Neural crest cell (in vitro differentiated cells): ENCODE measurements around the gene LRRC57. TPM values are rescaled to one million over a fixed set of nuclear protein-coding genes. Genes with fewer than 3 reads are reported as not detected.

Source experiments
- DNase-seq: peaks from one replicate; pipeline ENCODE4 v3.0.0; 2021; ENCODE audit warnings: low read depth, mixed read lengths, low spot score
- H3K27ac Mint-ChIP-seq: one replicate; pipeline ENCODE4 v1.8.0; 2021; ENCODE audit warnings: mild to moderate bottlenecking, mixed read lengths; ENCODE audit not compliant: unreplicated experiment
- H3K27me3 Mint-ChIP-seq: 2 replicates; pipeline ENCODE4 v1.8.0; 2021; ENCODE audit warnings: low read depth, mild to moderate bottlenecking, mixed read lengths
- H3K36me3 Mint-ChIP-seq: 2 replicates; pipeline ENCODE4 v1.8.0; 2021; ENCODE audit warnings: low read depth, mild to moderate bottlenecking, mixed read lengths
- H3K4me1 Mint-ChIP-seq: 2 replicates; pipeline ENCODE4 v1.8.0; 2021; ENCODE audit warnings: mixed read lengths
- H3K4me3 Mint-ChIP-seq: one replicate; pipeline ENCODE4 v1.8.0; 2021; ENCODE audit warnings: mild to moderate bottlenecking, mixed read lengths
- H3K9me3 Mint-ChIP-seq: 2 replicates; pipeline ENCODE4 v1.8.0; 2021; ENCODE audit warnings: mixed read lengths
- total RNA-seq: library from RNA; stranded (reverse); gene quantifications from 2 replicates; pipeline ENCODE4 v1.2.1, GENCODE V29; 2021
- TF ChIP-seq, protein P1 (sequence below): fragments of 200-600 bp; sonication (generic); conservative IDR thresholded peaks from 2 replicates; pipeline ENCODE4 v1.5.0; 2021; ENCODE audit warnings: antibody characterized with exemption, mild to moderate bottlenecking

LRRC57 gene
- total RNA-seq, 1 donor from 2014 or later: 42.9 TPM

- Mint-ChIP-seq H3K9me3 (no peaks in the 10 kb centered on the region), H3K27me3 (peaks cover 3% of the 10 kb centered on the region), H3K4me3 (peak overlapping the region; percentile 18), H3K36me3 (no peaks in the 10 kb centered on the region), H3K27ac (no peak overlapping the region), H3K4me1 (peaks cover 49% of the 10 kb centered on the region)
- no peak for DNase-seq
- TF ChIP-seq, protein P1, sequence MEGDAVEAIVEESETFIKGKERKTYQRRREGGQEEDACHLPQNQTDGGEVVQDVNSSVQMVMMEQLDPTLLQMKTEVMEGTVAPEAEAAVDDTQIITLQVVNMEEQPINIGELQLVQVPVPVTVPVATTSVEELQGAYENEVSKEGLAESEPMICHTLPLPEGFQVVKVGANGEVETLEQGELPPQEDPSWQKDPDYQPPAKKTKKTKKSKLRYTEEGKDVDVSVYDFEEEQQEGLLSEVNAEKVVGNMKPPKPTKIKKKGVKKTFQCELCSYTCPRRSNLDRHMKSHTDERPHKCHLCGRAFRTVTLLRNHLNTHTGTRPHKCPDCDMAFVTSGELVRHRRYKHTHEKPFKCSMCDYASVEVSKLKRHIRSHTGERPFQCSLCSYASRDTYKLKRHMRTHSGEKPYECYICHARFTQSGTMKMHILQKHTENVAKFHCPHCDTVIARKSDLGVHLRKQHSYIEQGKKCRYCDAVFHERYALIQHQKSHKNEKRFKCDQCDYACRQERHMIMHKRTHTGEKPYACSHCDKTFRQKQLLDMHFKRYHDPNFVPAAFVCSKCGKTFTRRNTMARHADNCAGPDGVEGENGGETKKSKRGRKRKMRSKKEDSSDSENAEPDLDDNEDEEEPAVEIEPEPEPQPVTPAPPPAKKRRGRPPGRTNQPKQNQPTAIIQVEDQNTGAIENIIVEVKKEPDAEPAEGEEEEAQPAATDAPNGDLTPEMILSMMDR: no peak
Measured at GRCh38 chr15:42578984-42579537, 30.5 kb upstream of the LRRC57 start.

GRCh38 chr15:42577514-42578031, 29.0 kb upstream of the LRRC57 start:
- H3K36me3 Mint-ChIP-seq: no peaks in the 10 kb centered on the region
- H3K4me3 Mint-ChIP-seq: peak overlapping the region; percentile 38
- H3K27ac Mint-ChIP-seq: no peak overlapping the region
- peaks cover 34% of the 10 kb centered on the region for H3K4me1 Mint-ChIP-seq
- H3K27me3 Mint-ChIP-seq: peaks cover 3% of the 10 kb centered on the region
- TF ChIP-seq, protein P1: no peak
- no peaks in the 10 kb centered on the region for H3K9me3 Mint-ChIP-seq
- no peak for DNase-seq

GRCh38 chr15:42576776-42577175, 28.2 kb upstream of the LRRC57 start:
- no peak overlapping the region for H3K27ac Mint-ChIP-seq
- DNase-seq: no peak
- H3K9me3 Mint-ChIP-seq: no peaks in the 10 kb centered on the region
- TF ChIP-seq, protein P1: no peak
- H3K27me3 Mint-ChIP-seq: peaks cover 3% of the 10 kb centered on the region
- no peaks in the 10 kb centered on the region for H3K36me3 Mint-ChIP-seq
- H3K4me3 Mint-ChIP-seq: peak overlapping the region; percentile 97
- peaks cover 33% of the 10 kb centered on the region for H3K4me1 Mint-ChIP-seq

DNA sequence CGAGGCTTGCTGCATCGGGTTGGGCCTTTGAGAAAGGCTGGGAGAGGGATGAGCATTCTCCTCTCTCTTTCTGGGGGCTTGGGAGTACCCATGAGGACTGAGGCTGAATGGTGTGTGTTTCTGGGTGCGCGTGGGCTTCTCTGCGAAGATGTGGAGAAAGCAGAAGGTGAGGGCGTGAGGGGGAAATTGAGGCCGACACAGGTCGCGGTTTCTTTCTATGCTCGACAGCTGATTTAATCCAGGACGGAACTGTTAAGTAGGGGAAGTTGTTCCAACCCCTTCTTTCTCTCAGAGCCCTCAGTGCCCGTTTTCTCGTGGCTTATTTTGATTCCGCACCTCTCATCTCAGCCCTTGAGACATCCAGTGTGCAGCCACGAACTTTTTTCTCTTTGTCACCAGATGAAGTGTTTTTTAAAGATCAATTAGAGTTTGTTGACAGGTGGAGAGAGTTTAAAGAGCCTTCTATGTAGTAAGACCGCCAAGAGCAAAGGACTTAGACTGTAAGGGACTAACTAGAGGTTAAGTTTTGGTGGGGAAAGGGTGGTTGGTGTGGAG, 27.5 kb upstream of the LRRC57 start:
- Mint-ChIP-seq H3K27ac (peak overlapping the region; percentile 98), H3K36me3 (no peaks in the 10 kb centered on the region), H3K4me1 (peaks cover 26% of the 10 kb centered on the region), H3K9me3 (no peaks in the 10 kb centered on the region), H3K27me3 (peaks cover 3% of the 10 kb centered on the region), H3K4me3 (peak overlapping the region; percentile 97)
- DNase-seq: no peak
- TF ChIP-seq, protein P1: no peak

- Mint-ChIP-seq H3K4me1 (peaks cover 23% of the 10 kb centered on the region), H3K27ac (peak within 1 kb of the TSS; percentile 98), H3K36me3 (no peaks in the 10 kb centered on the region), H3K9me3 (no peaks in the 10 kb centered on the region), H3K27me3 (peaks cover 3% of the 10 kb centered on the region), H3K4me3 (peak within 1 kb of the TSS; percentile 97)
- peak; percentile 96 for DNase-seq
- TF ChIP-seq, protein P1: no peak
Measured at GRCh38 chr15:42575188-42576039, 26.8 kb upstream of the LRRC57 start, which contains the start of gene STARD9. STARD9 (plus strand) TSS chr15:42575606; CDS start chr15:42575716, 110 bp downstream.
